ENCODE results near the gene PPP4R3A.
A peak's percentile ranks its signal among the peaks of the same experiment; 100 is the strongest.
"Not testable (repeated sequence)": the region's sequence is repeated elsewhere in the genome, so short reads cannot be mapped to it uniquely, and the experiment has no call there.

Gene PPP4R3A

GRCh38 chr14:91501951-91502930 is 7.9 kb downstream of the PPP4R3A start:
- no peak for DNase-seq

DNA sequence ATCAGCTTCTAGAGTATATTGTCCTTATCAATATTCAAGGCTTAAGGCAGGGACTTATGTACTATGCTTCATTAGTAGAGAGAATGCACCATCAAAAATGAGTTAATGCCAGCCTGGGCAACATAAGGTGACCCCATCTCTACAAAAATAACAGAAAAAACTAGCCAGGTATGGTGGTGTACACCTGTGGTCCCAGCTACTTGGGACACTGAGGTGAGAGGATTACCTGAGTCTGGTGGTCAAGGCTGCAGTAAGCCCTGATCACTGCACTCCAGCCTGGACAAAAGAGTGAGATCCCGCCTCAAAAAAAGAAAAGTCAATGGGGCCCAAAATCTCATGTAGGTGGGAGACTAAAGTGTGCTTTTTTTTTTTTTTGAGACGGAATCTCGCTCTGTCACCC is 8.8 kb downstream of the PPP4R3A start:
- no peak for DNase-seq

- no peak for DNase-seq
Observed at GRCh38 chr14:91496790-91497189, 13.3 kb downstream of the PPP4R3A start.

DNA sequence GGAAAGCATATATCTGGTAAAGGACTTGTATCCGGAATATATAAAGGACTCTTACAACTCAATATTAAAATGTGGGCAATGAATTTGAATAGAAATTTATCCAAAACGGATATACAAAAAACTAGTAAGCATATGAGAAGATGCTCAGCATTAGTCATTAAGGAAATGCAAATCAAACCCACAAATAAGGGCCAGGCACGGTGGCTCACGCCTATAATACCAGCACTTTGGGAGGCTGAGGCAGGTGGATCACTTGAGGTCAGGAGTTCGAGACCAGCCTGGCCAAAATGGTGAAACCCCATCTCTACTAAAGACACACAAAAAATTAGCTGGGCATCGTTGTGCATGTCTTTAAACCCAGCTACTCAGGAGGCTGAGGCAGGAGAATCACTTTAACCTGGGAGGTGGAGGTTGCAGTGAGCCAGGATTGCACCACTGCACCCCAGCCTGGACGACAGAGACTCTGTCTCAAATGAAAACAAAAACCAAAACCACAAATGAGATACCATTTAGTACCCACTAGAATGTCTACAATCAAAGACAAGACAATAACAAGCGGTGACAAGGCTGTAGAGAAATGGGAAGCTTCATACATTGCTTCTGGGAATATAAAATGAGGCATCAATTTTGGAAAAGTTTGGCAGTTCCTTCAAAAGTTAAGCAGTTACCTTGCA is 15.6 kb downstream of the PPP4R3A start:
- DNase-seq = peak; percentile 69

DNA sequence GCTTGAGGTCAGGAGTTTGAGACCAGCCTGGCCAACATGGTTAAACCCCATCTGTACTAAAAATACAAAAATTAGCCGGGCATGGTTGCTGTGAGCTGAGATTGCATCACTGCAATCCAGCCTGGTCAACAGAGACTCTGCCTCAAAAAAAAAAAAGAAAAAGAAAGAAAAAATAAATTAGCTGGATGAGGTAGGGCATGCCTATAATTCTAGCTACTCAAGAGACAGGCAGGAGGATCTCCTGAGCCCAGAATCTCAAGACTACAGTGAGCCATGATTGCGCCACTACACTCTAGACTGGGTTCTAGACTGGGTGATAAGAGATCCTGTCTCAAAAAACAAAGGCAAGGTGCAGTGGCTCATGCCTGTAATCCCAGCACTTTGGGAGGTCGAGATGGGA is 16.9 kb downstream of the PPP4R3A start:
- no peak for DNase-seq

GRCh38 chr14:91484744-91485143 is 25.4 kb downstream of the PPP4R3A start:
- no peak for DNase-seq

GRCh38 chr14:91484186-91484585 is 25.9 kb downstream of the PPP4R3A start:
- DNase-seq = no peak

- DNase-seq = peak; percentile 38
Observed at GRCh38 chr14:91482263-91483013, 27.7 kb downstream of the PPP4R3A start.

GRCh38 chr14:91477388-91477787 is 32.7 kb downstream of the PPP4R3A start:
- no peak for DNase-seq

DNA sequence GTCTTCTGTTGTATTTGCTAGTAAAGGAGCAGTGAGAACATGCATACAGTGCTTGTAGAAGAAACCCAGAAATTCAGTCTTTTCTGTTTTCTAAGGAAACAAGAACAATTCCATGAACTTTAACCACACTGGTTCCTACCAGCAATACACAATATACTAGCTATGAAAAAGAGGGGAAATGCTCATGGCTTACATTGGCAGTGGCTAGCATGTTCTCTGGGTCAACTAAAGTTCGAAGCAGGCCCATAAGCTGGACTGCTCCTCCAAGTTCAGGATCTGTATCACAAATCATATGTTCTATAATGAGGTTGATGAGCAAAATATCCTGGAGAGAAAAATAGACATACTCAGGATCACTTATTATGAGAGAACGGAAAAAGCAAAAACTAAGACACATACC is 37.1 kb downstream of the PPP4R3A start:
- DNase-seq = no peak

GRCh38 chr14:91470216-91470615 is 39.9 kb downstream of the PPP4R3A start:
- DNase-seq = no peak

DNA sequence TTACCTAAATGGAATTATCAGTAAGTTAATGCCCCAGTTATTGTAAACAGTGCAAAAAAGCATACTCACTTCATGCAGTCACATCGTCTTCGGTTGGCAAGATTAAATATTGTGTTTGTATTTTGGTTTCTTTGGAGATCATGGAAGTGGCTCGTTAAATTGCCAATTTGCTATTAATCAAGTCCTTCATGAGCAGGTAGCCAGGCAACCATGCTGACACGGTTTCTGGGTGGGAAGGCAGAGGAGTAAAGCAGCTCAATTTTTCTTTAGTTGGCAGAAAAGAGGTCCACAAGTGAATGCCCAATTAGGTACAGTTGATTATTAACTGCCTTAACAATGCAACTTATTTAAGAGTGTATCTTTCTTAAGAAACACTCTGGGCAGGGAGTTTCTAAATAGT is 43.9 kb downstream of the PPP4R3A start:
- DNase-seq = no peak

GRCh38 chr14:91464615-91465205 is 45.4 kb downstream of the PPP4R3A start:
- no peak for DNase-seq

DNA sequence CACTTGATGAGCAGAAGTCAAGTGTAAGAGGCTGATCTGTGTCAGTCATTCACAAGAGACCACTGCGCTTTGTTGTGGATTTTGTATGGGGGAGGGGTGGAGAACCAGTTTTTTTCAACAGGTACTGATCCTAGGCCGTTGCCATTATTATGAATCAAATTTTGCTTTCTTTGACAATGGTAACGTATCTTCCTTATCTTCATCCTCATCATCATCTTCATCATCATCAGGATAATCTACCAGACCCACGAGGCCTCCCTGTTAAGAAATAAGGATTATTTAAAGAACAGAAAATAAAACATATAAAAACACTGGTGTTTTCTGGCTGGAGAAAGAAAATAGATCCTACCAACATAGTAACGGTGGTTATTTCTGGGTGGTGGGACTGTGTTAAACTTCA is 51.5 kb downstream of the PPP4R3A start:
- no peak for DNase-seq

DNA sequence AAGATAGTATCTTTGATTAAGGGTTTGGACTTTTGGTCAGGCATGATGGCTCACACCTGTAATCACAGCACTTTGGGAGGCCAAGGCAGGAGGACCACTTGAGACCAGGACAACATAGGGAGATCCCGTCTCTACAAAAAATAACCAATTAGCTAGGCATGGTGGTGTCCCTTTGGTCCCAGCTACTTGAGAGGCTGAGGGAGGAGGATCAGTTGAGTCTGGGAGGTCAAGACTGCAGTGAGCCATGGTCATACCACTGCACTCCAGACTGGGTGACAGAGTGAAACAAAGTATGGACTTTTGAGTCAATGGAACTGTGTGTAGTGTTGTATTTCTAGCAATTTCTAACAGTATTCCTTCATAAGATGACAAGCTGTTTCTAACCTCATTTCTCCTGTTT is 53.8 kb downstream of the PPP4R3A start:
- DNase-seq = no peak

- DNase-seq = no peak
Observed at GRCh38 chr14:91454580-91454979, 55.5 kb downstream of the PPP4R3A start.

DNA sequence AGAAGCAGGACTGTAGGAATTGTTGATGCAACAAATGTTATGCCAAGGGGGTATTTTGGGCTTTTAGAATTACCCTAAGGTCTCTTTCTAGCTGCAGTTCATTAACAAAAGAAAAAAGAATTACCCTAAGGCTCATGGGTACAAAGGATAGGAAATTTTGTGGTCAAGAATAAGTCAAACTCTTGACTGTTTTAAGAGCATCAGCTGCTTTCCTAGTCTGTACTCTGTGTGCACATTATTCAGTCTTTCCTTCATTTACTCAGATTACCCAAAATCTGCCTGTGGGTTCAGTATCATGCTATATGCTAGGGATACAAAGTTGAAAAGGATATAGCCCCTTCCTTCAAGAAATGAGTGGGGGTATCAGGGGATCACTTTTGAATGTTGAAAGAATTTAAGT is 56.0 kb downstream of the PPP4R3A start:
- no peak for DNase-seq

DNA sequence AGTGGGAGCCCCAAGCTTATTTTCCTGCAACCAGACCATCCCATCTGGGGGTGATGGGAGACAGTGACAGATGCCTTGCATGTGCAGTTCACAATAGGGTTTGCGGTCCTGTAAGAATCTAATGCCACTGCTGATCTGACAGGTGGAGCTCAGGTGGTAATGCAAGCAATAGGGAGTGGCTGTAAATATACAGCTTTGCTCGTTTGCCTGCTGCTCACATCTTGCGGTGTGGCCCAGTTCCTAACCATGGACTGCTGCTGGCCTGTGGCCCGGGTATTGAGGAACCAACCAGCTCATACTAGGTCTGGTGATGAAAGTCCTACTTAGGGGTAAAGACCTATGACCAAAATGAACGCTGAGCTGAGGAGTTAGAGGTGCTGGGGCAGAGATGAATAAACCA is 56.4 kb downstream of the PPP4R3A start:
- DNase-seq = no peak

- no peak for DNase-seq
Observed at GRCh38 chr14:91444335-91445020, 65.6 kb downstream of the PPP4R3A start.

DNA sequence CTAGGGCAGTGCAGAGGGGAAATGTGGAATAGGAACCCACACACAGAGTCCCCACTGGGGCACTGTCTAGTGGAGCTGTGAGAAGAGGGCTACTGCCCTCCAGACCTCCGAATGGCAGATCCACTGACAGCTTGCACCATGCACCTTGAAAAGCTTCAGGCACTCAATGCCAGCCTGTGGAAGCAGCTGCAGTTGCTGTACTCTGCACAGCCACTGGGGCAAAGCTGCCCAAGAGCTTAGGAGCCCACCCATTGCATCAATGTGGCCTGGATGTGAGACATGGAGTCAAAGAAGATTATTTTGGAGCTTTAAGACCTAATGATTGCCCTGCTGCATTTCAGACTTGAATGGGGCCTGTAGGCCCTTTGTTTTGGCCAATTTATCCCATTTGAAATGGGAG is 70.8 kb downstream of the PPP4R3A start:
- no peak for DNase-seq

DNA sequence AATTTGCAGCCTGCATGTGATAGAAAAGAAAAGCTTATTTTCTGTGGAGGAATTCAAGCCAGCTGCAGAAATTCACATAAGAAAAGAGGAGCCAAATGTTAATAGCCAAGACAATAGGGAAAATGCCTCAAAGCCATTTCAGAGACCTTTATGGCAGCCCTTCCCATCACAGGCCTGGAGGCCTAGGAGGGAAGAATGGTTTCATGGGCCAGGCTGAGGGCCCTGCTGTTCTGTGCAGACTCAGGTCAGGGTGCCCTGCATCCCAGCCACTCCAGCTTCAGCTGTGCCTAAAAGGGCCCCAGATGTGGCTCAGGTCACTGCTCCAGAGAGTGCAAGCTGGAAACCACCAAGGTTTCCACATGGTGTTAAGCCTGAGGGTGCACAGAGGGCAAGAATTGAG is 71.3 kb downstream of the PPP4R3A start:
- DNase-seq = no peak

DNA sequence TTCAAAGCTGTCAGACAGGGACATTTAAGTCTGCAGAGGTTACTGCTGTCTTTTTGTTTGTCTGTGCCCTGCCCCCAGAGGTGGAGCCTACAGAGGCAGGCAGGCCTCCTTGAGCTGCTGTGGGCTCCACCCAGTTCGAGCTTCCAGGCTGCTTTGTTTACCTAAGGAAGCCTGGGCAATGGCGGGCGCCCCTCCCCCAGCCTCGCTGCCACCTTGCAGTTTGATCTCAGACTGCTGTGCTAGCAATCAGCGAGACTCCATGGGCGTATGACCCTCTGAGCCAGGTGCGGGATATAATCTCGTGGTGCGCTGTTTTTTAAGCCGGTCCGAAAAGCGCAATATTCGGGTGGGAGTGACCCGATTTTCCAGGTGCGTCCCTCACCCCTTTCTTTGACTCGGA is 73.8 kb downstream of the PPP4R3A start:
- not testable (repeated sequence) for DNase-seq

Data from suppressor macrophage treated with lipopolysaccharide for 4 hours (primary cell).